H1 (cell line): ENCODE results near the gene NEK3. TPM values are rescaled to one million over a fixed set of nuclear protein-coding genes. Genes with fewer than 3 reads are reported as not detected.
A peak's percentile ranks its signal among the peaks of the same experiment; 100 is the strongest.

Experiments used
- ASH2L ChIP-seq: fragments of 200-600, 300-600 bp; sonication (generic); IDR thresholded peaks from one replicate; pipeline ENCODE4 v1.7.1; 2017; ENCODE audit warnings: low read length
- BACH1 ChIP-seq: IDR thresholded peaks from 2 replicates; pipeline ENCODE4 v1.6.1; 2012; ENCODE audit warnings: low read length, improper control_type of control experiment
- CHD1 ChIP-seq: IDR thresholded peaks from 2 replicates; pipeline ENCODE4 v1.6.1; 2012; ENCODE audit warnings: low read depth, low read length, improper control_type of control experiment
- CREB1 ChIP-seq: IDR thresholded peaks from 2 replicates; pipeline ENCODE4 v1.6.1; 2012; ENCODE audit warnings: inconsistent platforms
- EP300 ChIP-seq, 2 experiments: IDR thresholded peaks; 1 replicate in 1 of 2; 2 replicates in 1 of 2; pipeline ENCODE4 v1.6.1; 2011 to 2012; ENCODE audit warnings: low read depth in 2 of 2, low read length in 2 of 2, mild to moderate bottlenecking in 2 of 2, borderline replicate concordance in 1 of 2, inconsistent platforms in 1 of 2, moderate library complexity in 1 of 2
- HDAC2 ChIP-seq, 2 experiments: fragments of 300-600 bp in 1 of 2; sonication (generic) in 1 of 2; IDR thresholded peaks; 2 replicates each; pipeline ENCODE4 v1.6.1; 2011 to 2012; ENCODE audit warnings: low read depth in 2 of 2, low read length in 2 of 2, mild to moderate bottlenecking in 2 of 2, moderate library complexity in 2 of 2, borderline replicate concordance in 1 of 2, inconsistent platforms in 1 of 2
- HDAC6 ChIP-seq: IDR thresholded peaks from one replicate; pipeline ENCODE4 v1.7.1; 2012; ENCODE audit warnings: low read depth, mild to moderate bottlenecking, inconsistent platforms, low read length, moderate library complexity
- JUND ChIP-seq: IDR thresholded peaks from 2 replicates; pipeline ENCODE4 v1.6.1; 2011; ENCODE audit warnings: mild to moderate bottlenecking, improper control_type of control experiment, low read length
- KDM1A ChIP-seq: fragments of 200-600, 300-600 bp; sonication (generic); IDR thresholded peaks from 2 replicates; pipeline ENCODE4 v1.7.1; 2016; ENCODE audit warnings: mild to moderate bottlenecking, low read length, borderline replicate concordance
- PHF8 ChIP-seq: fragments of 200-600 bp; sonication (generic); conservative IDR thresholded peaks from 2 replicates; pipeline ENCODE4 v1.7.1; 2012; ENCODE audit warnings: low read depth, mild to moderate bottlenecking, inconsistent platforms, low read length, moderate library complexity
- RBBP5 ChIP-seq: IDR thresholded peaks from 2 replicates; pipeline ENCODE4 v1.7.1; 2012; ENCODE audit warnings: low read depth, mild to moderate bottlenecking, inconsistent platforms, low read length, moderate library complexity, borderline replicate concordance
- RNF2 ChIP-seq: fragments of 200-900, 300-1000 bp; sonication (generic); IDR thresholded peaks from 2 replicates; pipeline ENCODE4 v1.7.1; 2016; ENCODE audit warnings: borderline replicate concordance, low read depth, mild to moderate bottlenecking, antibody characterized with exemption, low read length; ENCODE audit not compliant: poor library complexity, severe bottlenecking; ENCODE audit errors: missing control alignments
- SAP30 ChIP-seq: fragments of 300-600 bp; sonication (generic); IDR thresholded peaks from 2 replicates; pipeline ENCODE4 v1.7.1; 2012; ENCODE audit warnings: low read length, moderate library complexity, mild to moderate bottlenecking, inconsistent platforms; ENCODE audit not compliant: insufficient read depth, insufficient replicate concordance
- TAF1 ChIP-seq: IDR thresholded peaks from 2 replicates; pipeline ENCODE4 v1.6.1; 2011; ENCODE audit warnings: mild to moderate bottlenecking, low read depth, low read length
- polyA plus RNA-seq, 7 experiments: library from polyadenylated mRNA; depleted of rRNA in 3 of 7; stranded (reverse) in 5 of 7; unstranded in 2 of 7; fragments of >200 nt in 5 of 7; fragments of 200-250 nt in 2 of 7; gene quantifications; 1 replicate in 5 of 7; 2 replicates in 1 of 7; 4 replicates in 1 of 7; pipeline versions ENCODE4 v1.2.1 to v1.2.3, GENCODE V29; 2011 to 2013; ENCODE audit warnings: missing spikeins in 2 of 7, mixed read lengths in 2 of 7
- total RNA-seq: library from RNA; stranded (reverse); fragmentation: NEBNext Ultra II Directional; extraction: Animal tissue kit (Norgen Biotek cat#: 25700); gene quantifications from 2 replicates; pipeline ENCODE4 v1.2.1, GENCODE V29; 2021
- TF ChIP-seq, protein P1 (sequence below): IDR thresholded peaks from 2 replicates; pipeline ENCODE4 v1.6.1; 2011; ENCODE audit warnings: low read depth, mild to moderate bottlenecking, low read length; ENCODE audit not compliant: insufficient read depth
- TF ChIP-seq, protein P2 (sequence below): IDR thresholded peaks from 2 replicates; pipeline ENCODE4 v1.6.1; 2012; ENCODE audit warnings: inconsistent platforms

NEK3 gene
- total and polyA plus RNA-seq, 2 of the 8 experiments (the other 6 are each of a cell fraction or from before 2014, with no cell fraction given), result 11.4 to 26.0 TPM

GRCh38 chr13:52159159-52159982 is at the start of gene NEK3 (continued):
- TF ChIP-seq, protein P1, sequence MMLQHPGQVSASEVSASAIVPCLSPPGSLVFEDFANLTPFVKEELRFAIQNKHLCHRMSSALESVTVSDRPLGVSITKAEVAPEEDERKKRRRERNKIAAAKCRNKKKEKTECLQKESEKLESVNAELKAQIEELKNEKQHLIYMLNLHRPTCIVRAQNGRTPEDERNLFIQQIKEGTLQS, result no peak
- TF ChIP-seq, protein P2, sequence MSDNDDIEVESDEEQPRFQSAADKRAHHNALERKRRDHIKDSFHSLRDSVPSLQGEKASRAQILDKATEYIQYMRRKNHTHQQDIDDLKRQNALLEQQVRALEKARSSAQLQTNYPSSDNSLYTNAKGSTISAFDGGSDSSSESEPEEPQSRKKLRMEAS, result peak; percentile 99
- TF ChIP-seq CREB1, result 0 out of 2 replicates have a peak, but pooled peaks have one; percentile 9
- TF ChIP-seq SAP30, result no peak
- TF ChIP-seq RNF2, result peak; percentile 68
- peak; percentile 67 for TF ChIP-seq PHF8
- TF ChIP-seq JUND, result no peak
- peak; percentile 84 for TF ChIP-seq ASH2L
- no peak for TF ChIP-seq HDAC6
- TF ChIP-seq TAF1, result peak; percentile 59
- TF ChIP-seq CHD1, result no peak
- TF ChIP-seq KDM1A, result peak; percentile 25; the same call in 1 of the 2 replicates
- peak; percentile 54 for TF ChIP-seq BACH1
- TF ChIP-seq HDAC2 (IDR thresholded peaks at IDR 0.05; ENCODE audit: borderline replicate concordance in 1 of 2, low read depth in 2 of 2, low read length in 2 of 2), result peak; percentile 55 to 79; a peak in 1 of 4 replicates
- peak; percentile 88; the same call in 1 of the 2 replicates for TF ChIP-seq RBBP5
- no peak for TF ChIP-seq EP300 (IDR thresholded peaks at IDR 0.05; ENCODE audit: borderline replicate concordance in 1 of 2, low read depth in 2 of 2, low read length in 2 of 2)
